HG03342 (cell line): ENCODE results near the gene FGFR3.

ENCODE experiments used
- ATAC-seq: cut with Tn5 transposase; IDR thresholded peaks from one replicate; pipeline ENCODE4 v1.9.1; 2021; ENCODE audit warnings: mild to moderate bottlenecking, moderate library complexity; ENCODE audit not compliant: unreplicated experiment

FGFR3 gene

DNA sequence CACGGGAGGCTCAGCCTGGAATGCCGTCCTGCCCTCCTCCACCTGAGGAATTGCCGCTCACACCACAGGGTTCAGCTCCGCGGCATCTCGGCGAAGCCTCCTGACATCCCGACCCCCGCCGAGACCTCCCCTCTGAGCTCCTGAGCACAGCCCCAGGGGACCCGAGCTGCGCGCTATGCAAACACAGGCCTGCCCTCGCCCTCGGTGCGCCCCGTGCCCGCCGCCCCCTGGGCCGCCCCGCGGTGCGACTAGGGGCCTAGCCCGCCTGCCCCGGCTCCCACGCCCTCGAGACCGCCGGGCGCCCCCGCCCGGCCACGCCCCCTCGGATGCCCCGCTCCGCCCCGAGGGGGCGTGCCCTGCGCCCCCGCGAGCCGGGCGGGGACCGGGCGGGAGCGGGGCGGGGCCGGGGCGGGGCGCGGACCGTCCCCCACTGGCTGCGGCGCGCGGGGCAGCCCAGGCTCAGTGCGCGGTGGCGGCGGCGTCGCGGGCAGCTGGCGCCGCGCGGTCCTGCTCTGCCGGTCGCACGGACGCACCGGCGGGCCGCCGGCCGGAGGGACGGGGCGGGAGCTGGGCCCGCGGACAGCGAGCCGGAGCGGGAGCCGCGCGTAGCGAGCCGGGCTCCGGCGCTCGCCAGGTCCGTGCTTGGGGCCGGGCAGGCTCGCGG lies at the start of gene FGFR3:
TSS of gene FGFR3 (plus strand) at position 462 of the 664 bp plus-strand sequence. CDS start 642 bp downstream, outside the sequence.
- ATAC-seq, result no peak

- no peak for ATAC-seq
Observed at GRCh38 chr4:1743551-1743950, 49.5 kb upstream of the FGFR3 start.

- ATAC-seq, result no peak
Observed at GRCh38 chr4:1743975-1744374, 49.1 kb upstream of the FGFR3 start.

GRCh38 chr4:1744552-1744951 lies 48.5 kb upstream of the FGFR3 start:
- no peak for ATAC-seq

GRCh38 chr4:1745165-1745564 lies 47.9 kb upstream of the FGFR3 start:
- ATAC-seq, result no peak

GRCh38 chr4:1745697-1746096 lies 47.4 kb upstream of the FGFR3 start:
- ATAC-seq, result no peak

DNA sequence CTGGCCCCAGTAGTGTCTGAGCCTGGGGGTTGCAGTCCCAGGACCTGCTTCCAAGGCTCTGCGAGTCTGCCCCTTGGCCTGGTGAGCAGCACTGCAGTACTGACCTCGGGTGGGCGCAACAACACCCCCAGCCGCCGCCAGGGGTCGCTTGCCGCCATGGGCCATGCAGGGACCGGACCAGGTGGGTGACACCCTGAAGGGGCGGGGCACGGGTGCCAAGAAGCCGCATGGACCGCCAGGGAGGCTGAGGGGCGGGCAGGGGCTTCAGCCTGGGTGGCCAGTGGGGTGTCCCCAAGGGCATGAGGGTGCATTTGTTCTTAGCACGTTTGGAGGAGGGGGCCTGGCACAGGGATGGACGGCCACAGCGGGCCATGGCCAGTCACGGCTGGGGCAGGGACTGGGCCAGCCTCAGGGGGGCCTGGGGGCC lies 46.8 kb upstream of the FGFR3 start:
- peak; percentile 55 for ATAC-seq

DNA sequence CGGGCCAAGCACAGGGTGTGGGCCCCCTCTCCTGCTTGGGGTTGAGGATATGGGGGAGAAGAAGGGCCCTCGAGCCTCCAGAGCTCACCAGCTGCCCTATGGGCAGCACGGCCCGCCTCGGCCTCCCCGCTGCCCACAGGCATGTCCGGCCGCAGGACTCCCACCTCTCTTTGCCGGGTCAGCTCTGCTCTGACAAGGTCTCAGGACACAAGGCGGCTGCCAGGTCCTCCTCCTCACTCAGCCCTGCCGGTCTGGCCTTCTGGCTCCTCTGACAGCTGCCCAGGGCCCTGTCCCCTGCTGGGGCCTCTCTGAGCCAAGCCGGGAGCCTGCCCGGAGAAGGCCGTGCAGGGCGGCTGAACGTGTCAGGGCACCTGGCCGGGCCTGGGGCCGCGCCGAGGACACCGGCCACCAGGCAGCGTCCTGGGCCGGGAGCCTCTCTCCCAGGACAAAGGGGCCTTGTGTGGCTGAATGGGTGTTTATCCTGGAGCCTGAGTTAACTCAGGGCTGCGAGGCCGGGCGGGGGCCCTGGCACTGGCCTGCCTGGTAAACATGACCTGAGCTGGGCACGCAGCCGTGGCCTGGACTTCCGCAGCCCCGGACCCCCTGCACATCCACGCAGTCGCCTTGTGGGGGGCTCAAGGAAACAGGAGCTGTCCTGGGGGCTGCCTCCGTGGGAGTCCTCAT lies 46.0 kb upstream of the FGFR3 start:
- no peak for ATAC-seq

- no peak for ATAC-seq
Observed at GRCh38 chr4:1747603-1747967, 45.5 kb upstream of the FGFR3 start.

GRCh38 chr4:1748465-1748995 lies 44.6 kb upstream of the FGFR3 start:
- no peak for ATAC-seq

DNA sequence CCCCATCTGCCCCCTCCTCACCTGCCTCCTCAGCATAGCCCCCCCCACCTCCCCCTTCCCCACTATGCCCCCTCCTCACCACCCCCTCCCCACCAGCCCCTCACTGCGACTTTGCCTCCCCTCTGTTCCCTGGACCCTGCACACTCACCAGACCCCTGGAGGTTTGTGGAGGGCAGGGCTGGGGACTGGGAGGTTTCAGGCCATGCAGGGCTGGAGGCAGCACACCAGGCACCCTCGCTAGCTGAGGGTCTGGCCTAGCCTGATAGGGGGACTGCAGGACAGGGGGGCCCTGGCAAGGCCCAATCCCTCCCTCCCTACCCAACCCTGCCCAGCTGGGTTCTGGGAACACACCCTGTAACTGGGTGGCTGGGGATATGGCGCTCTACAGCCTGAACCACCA lies 43.7 kb upstream of the FGFR3 start:
- no peak for ATAC-seq

GRCh38 chr4:1749826-1750225 lies 43.3 kb upstream of the FGFR3 start:
- no peak for ATAC-seq

DNA sequence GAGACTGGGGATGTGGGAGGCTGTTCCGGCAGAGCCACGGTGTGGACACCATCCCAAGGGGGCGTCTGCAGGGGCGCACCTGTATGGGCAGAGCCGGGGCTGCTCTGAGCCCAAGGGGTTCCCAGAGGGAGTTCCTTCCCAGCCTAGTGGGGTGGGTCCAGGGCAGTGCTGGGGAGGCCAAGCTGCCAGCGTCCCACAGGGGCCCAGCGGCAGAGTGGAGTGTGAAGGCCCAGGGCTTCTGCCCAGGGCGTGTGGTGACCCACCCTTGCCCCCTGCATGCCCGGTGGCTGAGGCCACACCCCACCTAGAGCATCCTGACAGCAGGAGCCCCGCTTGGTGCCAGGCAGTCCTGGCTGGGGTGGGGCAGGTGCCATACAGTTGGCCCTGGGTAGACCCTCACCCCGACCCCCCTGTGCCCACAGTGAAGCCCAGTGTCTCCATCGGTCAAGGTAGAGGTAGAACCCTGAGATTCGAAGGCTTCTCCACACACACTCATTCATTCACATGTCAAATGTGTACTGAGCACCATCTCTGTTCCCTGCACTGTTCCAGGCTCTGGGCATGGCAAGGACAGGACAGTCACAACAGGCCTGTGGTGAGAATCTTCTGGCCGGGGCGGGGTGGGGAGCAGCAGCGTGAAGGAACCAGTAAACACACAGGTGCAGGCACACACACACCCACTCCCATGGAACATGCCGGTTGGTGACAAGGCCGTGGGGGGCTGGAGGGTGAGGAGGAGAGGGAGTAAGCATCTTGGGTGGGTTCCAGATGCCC lies 42.5 kb upstream of the FGFR3 start:
- no peak for ATAC-seq

GRCh38 chr4:1751155-1751918 lies 41.8 kb upstream of the FGFR3 start:
- ATAC-seq, result no peak

DNA sequence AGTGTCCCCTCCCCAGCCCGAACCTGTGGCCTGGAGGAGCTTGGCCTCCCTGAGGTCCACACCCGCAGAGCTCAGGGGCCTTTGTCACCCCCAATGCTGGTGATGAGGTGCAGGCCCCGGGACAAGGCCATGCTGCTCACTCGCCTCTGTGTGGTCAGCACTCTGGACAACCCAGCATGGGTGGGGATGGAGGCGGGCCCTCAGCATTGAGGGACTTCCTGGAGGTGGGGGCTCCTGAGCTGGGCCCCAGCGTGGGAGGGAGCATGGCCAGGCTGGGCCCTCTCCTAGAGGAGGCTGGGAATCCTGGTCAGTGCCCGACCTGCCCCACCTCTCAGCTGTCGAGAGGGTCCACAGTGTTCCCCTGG lies 41.2 kb upstream of the FGFR3 start:
- ATAC-seq, result no peak

GRCh38 chr4:1752284-1753041 lies 40.6 kb upstream of the FGFR3 start:
- ATAC-seq, result no peak

DNA sequence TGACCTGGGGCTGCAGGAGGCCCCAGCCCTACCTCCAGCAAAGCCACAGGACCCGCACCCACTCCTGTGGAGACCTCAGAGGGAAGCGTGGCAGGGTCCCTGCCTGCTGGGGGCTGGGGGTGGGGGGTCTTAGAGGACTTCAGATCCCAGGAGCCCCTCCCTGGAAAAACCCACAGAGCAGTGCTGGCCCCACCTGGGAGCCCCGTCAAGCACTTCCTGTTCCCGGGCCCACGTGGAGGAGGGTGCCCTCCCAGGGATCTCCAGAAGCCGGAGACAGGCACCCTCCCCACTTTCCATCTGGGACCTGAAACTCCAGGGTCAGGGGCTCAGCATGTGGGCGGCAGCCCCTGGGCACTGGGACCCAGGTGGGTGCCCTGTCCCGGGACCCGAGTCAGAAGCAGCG lies 39.8 kb upstream of the FGFR3 start:
- no peak for ATAC-seq

GRCh38 chr4:1753697-1754311 lies 39.3 kb upstream of the FGFR3 start:
- ATAC-seq, result no peak

DNA sequence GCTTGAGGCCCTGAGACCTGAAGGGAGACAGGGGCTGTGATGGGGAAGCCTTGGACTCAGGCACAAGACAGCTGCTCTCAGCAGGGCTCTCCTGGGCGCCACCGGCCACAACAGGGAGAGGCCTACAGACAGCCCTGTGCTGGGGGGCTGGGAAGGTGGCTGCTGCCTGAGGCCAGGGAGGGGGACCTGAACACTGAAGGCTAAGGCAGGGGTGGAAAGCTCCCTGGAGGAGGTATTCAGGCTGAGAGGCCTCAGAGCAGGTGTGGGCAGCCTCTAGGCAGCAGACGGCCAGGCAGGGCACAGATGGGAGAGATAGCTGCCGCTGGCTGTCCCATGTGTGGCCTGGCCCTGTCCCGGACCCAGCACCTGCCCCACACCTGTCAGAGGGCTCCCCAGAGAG lies 38.8 kb upstream of the FGFR3 start:
- ATAC-seq, result no peak

GRCh38 chr4:1755297-1755696 lies 37.8 kb upstream of the FGFR3 start:
- no peak for ATAC-seq
